ENCODE measurements around the gene MRGPRF. TPM values are rescaled to one million over a fixed set of nuclear protein-coding genes. Genes with fewer than 3 reads are reported as not detected.

The MRGPRF gene
- total RNA-seq, 2 experiments from 2014 or later, result not detected

- ChIA-PET POLR2A (no interaction called here), CTCF (ENCODE audit: unreplicated experiment) (no interaction called here)
- Histone ChIP-seq H3K27ac (ENCODE audit: low read depth, low read length, poor library complexity, severe bottlenecking) (no peak overlapping the region), H4K20me1 (ENCODE audit: insufficient read depth, low read length) (no peaks in the 10 kb centered on the region), H3K79me2 (ENCODE audit: insufficient read depth, low read depth, low read length) (no peaks in the 10 kb centered on the region), H3K4me2 (ENCODE audit: low read length) (no peak overlapping the region), H2AFZ (ENCODE audit: low read length) (no peak overlapping the region), H3K9me3 (ENCODE audit: low read length) (no peaks in the 10 kb centered on the region), H3K4me1 (ENCODE audit: insufficient read depth, low read length, poor library complexity, severe bottlenecking) (no peaks in the 10 kb centered on the region), H3K36me3 (ENCODE audit: insufficient read depth, low read length) (no peaks in the 10 kb centered on the region), H3K9me2 (ENCODE audit: insufficient read depth, low read length) (no peaks in the 10 kb centered on the region), H3K4me3 (ENCODE audit: low read depth, low read length, poor library complexity, severe bottlenecking) (no peak overlapping the region)
- TF ChIP-seq EZH2phosphoT487 (IDR thresholded peaks at IDR 0.05; ENCODE audit: borderline replicate concordance, low read depth, low read length) (no peak), CTCF (conservative IDR thresholded peaks at IDR 0.05; ENCODE audit: low read length) (no peak)
- intact Hi-C loops (cut with micrococcal nuclease; ENCODE audit: unreplicated experiment), result no loop called here
- DNase-seq (ENCODE audit: low spot score), result no peak
- BruUV-seq (replicated peaks), result no TSS peak
Measured at GRCh38 chr11:68965901-68966853, 46.9 kb downstream of the MRGPRF start.

- TF ChIP-seq CTCF (conservative IDR thresholded peaks at IDR 0.05; ENCODE audit: low read length) (no peak), EZH2phosphoT487 (IDR thresholded peaks at IDR 0.05; ENCODE audit: borderline replicate concordance, low read depth, low read length) (no peak)
- H3K4me3 ChIP-seq (ENCODE audit: low read depth, low read length, poor library complexity, severe bottlenecking), result no peak overlapping the region
- no peaks in the 10 kb centered on the region for H3K9me3 ChIP-seq (ENCODE audit: low read length)
- intact Hi-C loops (cut with micrococcal nuclease; ENCODE audit: unreplicated experiment), result no loop called here
- H3K4me2 ChIP-seq (ENCODE audit: low read length), result no peak overlapping the region
- ChIA-PET POLR2A (no interaction called here), CTCF (ENCODE audit: unreplicated experiment) (no interaction called here)
- H3K9me2 ChIP-seq (ENCODE audit: insufficient read depth, low read length), result no peaks in the 10 kb centered on the region
- no peak for DNase-seq (ENCODE audit: low spot score)
- no peaks in the 10 kb centered on the region for H3K79me2 ChIP-seq (ENCODE audit: insufficient read depth, low read depth, low read length)
- H4K20me1 ChIP-seq (ENCODE audit: insufficient read depth, low read length), result no peaks in the 10 kb centered on the region
- H3K36me3 ChIP-seq (ENCODE audit: insufficient read depth, low read length), result no peaks in the 10 kb centered on the region
- no peak overlapping the region for H2AFZ ChIP-seq (ENCODE audit: low read length)
- no TSS peak for BruUV-seq (replicated peaks)
- H3K27ac ChIP-seq (ENCODE audit: low read depth, low read length, poor library complexity, severe bottlenecking), result no peak overlapping the region
- no peaks in the 10 kb centered on the region for H3K4me1 ChIP-seq (ENCODE audit: insufficient read depth, low read length, poor library complexity, severe bottlenecking)
Measured at GRCh38 chr11:68963779-68964178, 49.3 kb downstream of the MRGPRF start.
